Forelimb muscle (tissue), 1 donor: ENCODE measurements around the gene TIMP2. TPM values are rescaled to one million over a fixed set of nuclear protein-coding genes. Genes with fewer than 3 reads are reported as not detected.
"Not testable (repeated sequence)": the region's sequence is repeated elsewhere in the genome, so short reads cannot be mapped to it uniquely, and the experiment has no call there.

Experiments
- DNase-seq: peaks from one replicate; pipeline ENCODE4 v3.0.0-alpha.2; 2013; ENCODE audit warnings: low read depth
- polyA plus RNA-seq: library from polyadenylated mRNA; unstranded; fragments of 120-200 nt; gene quantifications from one replicate; pipeline ENCODE4 v1.2.1, GENCODE V29; 2013; ENCODE audit not compliant: insufficient read length

TIMP2 gene
- polyA plus RNA-seq, 1 donor = 164 TPM

DNA sequence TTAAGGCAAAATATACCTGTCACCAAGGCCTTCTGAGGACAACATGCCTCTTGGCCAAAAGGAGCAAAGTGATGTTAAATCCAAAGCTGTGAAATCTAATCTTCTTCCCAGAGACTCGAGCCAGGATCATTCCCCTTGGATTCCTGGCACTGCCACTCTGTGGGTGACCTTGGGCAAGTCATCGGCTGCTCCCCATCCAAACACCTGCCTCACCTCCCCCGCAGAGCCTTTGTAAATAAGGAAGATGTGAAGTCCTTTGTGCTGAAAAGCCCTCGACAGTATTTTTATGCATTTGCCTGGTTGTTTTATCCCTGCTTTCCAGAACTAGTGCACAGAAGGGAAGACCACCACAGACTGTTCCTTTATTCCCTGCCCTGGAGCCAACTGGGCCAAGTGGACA, 16.8 kb downstream of the TIMP2 start:
- no peak for DNase-seq

DNA sequence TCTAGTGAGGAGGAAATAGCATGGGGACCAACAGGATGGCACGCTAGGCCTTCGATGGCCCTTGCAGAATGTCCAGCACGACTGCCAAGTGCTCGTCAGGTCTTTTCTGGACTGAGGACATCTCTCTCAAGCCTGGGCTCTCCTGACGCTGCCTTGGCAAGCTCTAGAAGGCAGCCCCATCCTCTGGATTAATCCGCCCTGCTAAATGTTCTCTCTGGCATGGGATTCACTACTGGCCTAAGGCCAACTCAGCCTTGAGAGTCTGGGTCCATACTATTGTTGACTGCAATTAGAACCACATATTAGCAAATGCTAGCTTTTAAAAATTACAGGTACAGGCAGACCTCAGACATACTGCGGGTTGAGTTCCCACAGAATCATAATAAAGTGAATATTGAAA, 19.6 kb downstream of the TIMP2 start:
- no peak for DNase-seq

DNA sequence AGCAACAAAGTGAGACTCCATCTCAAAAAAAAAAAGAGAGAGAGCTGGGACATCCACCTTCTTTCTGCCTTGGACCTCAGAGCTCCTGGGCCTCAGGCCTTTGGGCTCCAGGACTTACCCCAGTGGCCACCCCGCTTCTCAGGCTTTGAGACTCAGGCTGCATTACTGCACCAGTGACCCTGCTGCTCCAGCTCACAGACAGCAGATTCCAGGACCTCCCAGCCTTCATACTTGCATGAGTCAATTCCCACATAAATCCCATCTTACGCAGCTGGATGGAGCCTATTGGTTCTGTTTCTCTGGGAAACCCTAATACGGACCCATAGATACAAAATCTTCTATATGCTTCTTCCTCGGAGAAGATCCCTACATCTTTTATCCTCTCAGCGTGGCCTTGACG, 20.1 kb downstream of the TIMP2 start:
- no peak for DNase-seq

DNA sequence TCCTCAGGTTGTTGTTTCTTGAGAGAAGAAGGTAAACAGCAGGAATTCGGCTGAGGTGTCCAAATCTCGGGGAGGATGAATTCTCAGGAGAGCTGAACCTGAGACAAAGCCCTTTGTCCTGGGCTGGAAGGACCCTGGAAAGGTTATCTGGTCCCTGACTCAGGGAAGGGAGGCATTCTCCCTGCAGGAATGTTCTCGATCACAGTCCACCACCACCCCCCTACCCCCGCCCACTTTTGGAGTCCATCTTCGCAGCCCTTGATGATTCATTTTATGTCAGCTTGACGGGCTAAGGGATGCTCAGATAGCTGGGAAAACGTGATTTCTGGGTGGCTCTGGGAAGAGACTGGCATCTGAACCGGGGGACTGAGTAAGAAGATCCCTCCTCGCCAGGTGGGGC, 20.8 kb downstream of the TIMP2 start:
- DNase-seq = no peak

DNA sequence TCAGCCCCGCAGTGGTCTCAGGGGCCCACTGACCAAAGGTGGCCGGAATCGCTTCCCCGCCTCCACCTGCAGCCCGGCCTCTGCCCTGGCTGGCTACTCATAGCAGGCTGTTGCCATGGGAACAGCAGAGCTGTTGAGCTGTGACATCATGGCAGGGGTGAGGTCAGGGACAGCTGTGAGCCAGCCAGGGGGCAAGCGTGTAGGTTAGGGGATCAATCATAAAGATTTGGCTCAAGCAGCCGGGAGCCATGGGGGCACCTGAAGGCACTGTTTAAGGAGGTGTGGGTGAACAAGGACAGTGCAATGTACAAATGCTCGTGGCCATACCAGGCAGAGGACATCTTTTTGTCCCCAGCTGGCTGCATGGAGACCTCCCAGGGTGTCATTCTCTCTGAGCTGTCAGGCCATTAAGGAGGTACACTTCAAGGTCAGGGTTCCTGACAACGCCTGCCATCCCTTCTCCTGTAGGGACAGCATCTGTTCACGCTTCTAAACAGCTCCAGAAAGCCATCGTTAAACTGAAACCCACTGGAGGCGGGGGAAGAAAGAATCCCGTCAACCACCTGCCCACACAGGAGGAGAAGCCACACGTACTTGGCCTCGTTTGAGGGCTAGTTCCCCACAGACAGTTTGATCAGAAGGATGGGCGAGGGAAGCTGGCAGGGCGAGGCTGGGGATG, 21.9 kb downstream of the TIMP2 start, which contains the start of gene CEP295NL:
Gene CEP295NL, minus strand, starts transcription at position 101 of the 679 bp plus-strand sequence. CDS start 1,373 bp downstream, outside the sequence.
- no peak for DNase-seq

DNA sequence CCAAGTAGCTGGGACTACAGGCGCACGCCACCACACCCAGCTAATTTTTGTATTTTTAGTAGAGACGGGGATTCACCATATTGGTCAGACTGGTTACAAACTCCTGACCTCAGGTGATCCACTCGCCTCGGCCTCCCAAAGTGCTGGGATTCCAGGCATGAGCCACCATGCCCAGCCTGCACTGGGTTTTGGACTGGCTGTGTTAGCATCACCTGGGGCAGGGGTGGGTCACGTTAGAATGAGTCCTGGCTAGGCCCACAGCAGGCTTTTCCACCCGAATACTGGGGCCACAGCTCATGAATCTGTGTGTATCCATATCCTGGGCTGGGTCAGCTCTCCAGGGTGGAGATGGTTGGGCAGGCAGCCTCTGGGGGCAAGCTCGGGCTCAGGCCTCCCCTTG, 23.0 kb downstream of the TIMP2 start:
- DNase-seq = not testable (repeated sequence)

DNA sequence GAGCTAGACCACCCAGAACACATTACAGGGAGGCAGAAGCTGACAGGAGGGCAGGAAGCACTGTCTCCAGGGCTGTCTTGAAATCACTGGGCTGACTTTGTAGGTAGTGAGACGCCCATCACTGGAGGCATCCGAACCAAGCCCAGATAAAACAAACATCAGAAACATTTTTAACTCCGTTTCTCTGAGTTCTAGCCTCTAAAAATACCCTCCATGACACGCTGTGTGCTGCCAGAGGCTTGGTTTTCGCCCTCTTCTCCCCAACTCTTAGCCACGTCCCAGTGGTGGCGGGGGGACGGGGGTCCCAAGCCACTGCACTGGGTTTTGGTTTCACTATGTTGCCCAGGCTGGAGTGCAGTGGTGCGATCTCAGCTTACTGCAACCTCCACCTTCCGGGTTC, 23.4 kb downstream of the TIMP2 start:
- no peak for DNase-seq

DNA sequence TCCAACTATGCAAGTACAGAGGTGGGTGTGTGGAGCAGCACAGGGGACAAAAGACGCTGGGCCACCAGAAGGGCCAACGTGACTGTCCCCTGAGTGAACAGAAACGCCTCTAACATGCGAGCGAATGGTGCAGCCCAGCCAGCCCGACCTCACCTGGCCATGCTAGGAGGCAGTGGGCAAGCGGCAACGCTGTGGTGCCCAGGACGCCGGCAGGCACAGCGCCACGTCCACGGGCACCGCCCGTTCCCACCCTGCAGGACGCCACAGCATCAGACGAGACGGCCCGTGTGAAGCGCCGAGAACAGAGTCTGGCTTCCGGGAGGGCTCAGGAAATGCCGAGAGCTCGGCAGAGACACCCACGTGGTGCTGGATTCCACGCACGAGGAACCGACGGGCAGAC, 24.4 kb downstream of the TIMP2 start:
- DNase-seq = no peak

DNA sequence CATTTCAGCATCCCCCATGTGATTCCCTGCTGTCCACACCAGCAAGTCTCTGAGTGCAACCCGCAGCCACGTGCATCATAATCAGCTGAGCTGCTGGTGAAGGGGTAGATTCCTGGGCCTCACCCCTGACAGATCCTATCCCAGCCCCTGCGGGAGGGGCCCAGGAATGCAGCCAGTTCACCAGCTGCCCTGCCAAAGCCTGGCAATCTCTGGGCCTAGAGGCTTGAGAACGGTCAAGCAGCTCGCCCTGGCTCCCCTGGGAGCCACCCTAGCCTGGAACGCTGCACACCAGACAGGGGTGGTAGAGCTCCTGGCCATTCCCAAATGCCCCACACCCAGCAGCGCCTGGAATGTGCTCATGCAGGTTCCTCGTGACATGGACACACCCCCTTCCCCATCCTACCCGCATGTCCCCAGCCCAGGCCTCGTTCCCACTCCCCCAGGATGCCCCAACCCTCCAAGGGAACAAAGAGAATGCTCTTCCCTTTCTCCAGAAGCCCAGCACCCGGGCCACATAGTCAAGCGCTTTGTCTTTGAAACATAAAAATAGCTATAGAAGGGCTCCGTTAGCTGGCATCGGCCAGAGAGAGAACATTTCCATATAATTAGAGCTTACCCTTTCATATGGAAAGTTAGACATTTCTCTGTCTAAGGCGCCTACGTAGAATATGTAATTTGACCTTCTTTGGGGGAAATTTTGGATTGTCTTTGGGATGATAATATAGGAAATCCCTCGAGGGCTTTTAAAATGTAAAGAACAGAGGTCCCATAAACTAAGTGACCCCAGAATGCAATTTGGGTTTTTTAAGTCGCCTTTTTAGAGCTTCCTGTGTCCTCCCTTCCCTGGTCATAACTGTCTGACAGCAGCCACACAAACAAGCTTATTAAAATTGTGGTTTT, 25.6 kb downstream of the TIMP2 start:
- DNase-seq = no peak

DNA sequence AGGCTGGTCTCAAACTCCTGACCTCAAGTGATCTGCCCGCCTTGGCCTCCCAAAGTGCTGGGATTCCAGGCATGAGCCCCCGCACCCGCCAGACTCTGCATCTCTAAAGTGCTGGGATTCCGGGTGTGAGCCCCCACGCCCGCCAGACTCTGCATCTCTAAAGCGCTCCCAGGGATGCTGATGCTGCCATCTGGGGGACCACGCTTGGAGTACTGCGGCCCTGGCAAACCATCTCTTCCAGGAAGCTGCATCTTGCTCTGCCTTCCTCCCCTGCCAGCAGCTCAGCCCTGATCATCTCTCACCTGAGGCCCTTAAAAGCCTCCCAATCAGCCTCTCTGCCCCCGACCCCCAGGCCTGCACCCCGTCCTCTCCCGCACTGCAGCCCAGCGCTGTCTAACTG, 26.2 kb downstream of the TIMP2 start:
- no peak for DNase-seq

DNA sequence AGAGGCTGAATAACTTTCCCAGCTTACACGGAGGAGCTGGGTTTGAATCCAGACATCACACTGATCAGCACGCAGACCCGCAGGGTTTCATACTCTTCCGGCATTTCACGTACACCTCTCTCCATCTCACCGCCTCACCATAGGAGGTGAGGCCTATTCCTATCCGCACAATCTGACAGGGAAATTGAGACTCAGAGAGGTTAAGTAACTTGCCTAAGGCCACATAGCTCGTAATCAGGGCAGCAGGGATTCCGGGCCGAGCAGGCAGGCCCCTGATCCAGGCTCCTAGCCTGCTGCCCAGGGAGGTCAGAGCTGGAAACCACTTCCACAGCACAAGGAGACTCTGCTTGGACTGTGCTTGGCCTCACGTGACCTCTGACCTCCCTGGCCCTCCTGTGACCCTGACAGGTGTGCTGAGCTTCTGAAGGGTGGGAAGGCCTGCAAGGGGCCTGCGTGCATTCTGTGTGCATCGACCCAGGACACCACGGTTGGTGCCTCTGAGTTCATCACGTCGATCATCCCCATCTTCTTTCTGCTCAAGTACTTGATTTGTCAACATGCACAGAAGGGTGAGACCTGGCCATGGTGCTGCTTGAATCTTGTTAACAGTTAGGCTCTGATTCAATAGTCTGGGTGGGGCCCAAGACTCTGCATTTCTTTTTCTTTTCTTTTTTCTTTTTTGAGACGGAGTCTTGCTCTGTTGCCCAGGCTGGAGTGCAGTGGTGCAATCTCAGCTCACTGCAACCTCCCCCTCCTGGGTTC, 26.9 kb downstream of the TIMP2 start:
- no peak for DNase-seq

DNA sequence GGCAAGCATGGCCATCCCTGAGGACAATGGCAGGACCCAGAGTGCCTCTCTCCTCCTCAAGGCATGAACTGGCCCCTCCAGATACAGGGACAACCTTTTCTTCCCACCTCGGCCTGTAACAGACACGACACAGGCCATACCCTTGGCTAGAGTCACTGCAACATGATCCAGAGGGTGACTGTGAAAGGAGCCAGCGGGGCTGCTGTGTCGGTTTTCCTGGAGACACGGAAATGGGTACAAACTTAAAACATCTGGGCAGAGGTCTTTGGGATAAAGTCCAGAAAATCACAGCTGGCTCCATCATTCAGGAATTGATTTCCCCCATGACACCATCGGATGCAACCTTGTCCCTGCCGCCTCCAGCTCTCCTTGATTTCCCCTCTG, 27.5 kb downstream of the TIMP2 start:
- no peak for DNase-seq

DNA sequence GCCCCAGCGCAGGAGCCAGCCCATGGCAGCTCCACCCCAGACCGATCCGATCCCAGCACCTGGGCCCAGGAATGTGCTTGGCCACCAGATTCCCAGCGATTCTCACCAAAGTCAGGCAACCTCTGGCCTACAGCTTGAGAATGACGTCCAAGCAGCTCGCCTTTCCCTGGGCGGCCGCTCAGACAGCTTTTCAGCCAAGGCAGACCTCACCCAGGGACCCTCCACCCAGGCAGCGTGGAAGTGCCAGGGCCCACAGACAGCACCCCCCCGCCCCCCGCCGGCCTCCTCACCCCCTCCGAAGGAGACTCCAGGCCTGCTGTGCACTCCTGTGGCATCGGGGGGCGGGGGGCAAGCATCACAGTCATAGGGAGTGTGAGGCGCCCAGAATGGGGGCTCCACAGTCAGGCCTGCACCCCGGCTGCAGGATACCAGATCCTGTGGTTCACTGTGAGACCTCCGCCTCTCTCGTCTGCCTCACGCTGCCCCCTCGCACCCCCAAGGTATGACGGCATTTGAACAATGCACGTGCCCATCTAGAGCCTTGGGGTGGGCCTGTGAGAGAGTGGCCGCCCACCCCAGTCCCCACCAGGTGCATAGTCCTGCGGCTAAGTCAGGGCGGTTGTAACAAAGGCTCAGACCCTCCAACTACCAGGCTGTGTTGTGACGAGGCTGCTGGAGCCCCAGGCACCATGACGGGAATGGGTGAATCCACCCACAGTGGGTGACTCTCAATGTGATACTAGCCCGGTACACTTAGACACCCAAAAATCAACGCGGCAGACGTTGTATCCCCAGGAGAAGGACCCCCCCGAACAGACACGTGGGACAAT, 28.1 kb downstream of the TIMP2 start:
- no peak for DNase-seq

DNA sequence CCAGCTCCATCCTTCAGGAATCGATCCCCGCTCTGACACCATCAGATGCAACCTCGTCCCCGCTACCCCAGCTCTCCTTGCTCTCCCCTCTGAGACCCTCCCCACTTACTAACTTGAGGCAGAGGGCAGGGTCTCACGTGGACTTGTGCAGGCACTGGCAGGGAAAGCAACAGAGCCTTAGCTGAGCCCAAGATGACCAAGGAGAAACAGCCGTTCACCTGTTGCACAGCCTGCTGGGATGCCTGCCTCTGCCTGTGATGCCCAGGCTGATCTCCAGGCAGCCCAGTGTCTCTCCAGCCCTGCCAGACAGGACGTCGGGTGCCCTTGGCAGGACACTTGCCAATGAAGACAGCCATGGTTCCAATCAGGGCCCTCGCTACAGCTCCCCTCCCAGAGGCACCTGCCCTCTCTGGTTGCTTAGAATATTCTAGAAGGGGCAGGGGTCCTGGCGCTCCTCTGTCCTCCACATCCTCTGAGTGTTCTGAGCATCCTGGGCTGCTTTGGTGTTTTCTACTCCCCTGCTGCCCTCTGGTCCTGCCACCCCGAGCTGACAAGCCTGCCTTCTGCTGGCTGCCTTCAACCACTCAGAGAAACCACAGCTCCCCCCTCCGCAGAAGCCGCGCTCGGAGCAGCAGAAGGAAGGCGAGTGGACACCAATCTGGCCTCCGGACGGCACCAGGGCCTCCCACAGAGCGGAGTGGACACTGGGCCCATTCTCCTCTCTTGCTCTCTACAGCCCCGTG, 28.9 kb downstream of the TIMP2 start:
- no peak for DNase-seq

DNA sequence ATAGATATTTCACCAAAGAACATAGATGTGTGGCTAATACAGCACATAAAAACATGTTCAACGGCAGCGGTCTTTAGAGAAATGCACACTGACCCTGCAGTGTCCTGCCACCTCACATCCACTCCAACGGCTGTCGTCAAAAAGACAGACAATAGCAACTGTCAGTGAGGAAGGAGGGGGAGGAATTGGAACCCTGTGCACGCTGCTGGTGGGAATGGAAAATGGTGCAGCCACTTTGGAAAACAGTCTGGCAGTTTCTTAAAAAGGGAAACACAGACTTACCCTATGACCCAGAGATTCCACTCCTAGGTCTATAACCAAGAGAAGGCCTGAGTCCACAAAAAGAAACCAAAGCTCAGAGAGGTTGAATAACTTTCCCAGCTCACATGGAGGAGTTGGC, 29.9 kb downstream of the TIMP2 start:
- no peak for DNase-seq

DNA sequence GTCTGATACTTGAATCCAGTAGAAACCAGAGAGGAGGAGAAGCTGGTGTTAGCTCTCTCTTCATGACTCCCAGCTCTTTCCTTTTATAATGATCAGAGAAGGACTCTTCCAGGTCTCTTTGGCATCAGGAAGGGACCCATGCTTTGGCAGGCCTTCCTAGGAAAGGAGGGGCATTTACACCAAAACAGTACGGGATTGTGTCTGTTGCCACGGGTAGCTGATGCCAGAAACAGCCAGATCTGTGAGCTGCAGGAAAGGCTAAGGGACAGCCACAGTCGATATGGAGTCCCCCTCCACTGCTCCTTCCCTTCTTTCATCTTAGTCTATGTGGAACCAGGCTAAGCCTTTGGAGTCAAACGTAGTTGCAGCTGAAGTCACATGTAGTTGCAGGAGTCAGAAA, 31.5 kb downstream of the TIMP2 start:
- DNase-seq = no peak

DNA sequence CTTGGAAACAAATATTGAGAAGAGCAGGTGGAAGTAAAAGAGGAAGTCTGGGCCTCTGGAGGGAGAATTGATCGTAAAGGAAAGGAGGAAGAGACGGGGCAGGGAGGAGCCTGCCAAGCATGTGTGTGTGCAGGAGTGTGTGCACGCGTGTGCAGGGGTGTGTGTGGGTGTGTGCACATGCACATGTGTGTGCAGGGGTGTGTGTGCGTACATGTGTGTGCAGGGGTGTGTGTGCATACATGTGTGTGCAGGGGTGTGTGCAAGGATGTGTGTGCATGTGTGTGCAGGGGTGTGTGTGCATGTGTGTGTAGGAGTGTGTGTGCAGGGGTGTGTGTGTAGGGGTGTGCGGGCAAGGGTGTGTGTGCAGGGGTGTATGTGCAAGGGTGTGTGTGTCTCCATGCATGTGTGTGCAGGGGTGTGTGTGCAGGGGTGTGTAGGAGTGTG, 32.2 kb downstream of the TIMP2 start:
- DNase-seq = no peak

DNA sequence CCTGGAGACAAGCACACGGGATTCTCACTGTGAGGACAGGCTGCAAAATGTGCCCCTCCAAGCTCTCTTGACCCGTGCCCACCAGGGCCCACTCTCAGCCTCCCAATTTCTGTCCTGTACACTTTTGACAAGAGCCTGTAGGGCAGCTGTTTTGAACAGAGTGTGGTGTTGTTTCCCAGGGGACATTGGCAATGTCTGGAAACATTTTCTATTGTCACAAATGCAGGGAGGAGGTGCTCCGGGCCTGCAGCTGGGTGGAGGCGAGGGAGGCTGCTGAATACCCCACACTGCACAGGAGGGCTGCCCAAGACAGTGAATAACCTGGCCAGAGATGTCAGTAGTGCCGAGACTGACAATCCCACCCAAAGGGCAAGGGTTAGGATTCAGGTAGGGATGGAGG, 32.7 kb downstream of the TIMP2 start:
- DNase-seq = no peak

DNA sequence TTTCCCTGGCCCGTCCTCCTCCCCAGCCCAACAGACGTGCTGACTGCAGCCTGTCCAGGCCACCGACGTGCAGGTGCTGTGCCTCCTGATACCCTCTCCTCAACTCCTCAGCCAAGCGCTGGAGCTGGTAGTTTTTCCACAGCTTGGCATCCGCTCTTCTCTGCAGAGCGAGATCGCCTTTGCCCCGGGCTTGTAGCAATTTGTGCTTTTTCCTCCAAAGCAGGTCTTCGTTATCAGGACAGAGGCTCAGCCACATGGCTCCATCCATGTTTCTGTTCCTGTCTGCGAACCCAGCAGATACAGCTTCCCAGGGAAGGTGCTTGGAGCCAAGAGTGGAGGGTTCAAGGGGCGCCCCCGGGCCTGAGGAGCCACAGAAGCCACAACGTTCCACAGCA, 33.1 kb downstream of the TIMP2 start:
- no peak for DNase-seq

DNA sequence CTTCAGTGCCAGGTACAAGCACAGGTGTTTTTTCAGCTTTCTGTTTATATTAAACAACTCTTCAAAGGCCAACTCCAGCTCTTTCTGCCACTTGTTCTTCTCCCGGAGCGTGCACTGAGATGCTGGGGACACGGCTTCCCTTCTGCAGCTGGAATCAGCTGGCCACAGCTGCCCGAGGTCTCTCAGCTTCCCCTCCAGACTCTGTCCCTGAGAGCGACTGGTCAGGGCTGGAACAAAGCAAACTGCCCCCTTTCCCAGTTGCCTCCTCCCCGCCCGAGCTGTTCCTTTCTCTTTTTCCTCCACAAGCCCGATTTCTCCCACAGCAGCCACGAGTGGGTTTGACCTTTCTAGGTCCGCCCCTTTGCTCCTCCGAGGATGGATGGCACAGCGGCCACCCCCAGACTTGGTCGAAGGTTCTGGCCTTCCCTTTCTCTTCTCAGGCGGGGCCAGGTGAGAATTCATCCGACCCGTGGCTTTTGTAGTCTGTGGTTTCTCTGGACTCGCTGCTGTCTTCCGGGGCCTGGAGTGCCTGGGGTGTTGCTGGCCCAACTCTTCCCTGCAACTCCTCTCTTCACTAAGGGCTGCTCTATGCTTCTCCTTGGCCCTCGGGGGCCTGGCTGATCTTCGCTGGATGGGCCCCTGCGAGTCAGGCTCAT, 33.7 kb downstream of the TIMP2 start:
- DNase-seq = no peak
